Ecto neural progenitor cell (in vitro differentiated cells): Measurements from ENCODE around the gene SSBP3.
"Not testable (repeated sequence)": the region's sequence is repeated elsewhere in the genome, so short reads cannot be mapped to it uniquely, and the experiment has no call there.

Experiments
- DNase-seq: peaks from one replicate; pipeline ENCODE4 v3.0.0-alpha.2; 2018; ENCODE audit warnings: low spot score

Gene SSBP3

DNA sequence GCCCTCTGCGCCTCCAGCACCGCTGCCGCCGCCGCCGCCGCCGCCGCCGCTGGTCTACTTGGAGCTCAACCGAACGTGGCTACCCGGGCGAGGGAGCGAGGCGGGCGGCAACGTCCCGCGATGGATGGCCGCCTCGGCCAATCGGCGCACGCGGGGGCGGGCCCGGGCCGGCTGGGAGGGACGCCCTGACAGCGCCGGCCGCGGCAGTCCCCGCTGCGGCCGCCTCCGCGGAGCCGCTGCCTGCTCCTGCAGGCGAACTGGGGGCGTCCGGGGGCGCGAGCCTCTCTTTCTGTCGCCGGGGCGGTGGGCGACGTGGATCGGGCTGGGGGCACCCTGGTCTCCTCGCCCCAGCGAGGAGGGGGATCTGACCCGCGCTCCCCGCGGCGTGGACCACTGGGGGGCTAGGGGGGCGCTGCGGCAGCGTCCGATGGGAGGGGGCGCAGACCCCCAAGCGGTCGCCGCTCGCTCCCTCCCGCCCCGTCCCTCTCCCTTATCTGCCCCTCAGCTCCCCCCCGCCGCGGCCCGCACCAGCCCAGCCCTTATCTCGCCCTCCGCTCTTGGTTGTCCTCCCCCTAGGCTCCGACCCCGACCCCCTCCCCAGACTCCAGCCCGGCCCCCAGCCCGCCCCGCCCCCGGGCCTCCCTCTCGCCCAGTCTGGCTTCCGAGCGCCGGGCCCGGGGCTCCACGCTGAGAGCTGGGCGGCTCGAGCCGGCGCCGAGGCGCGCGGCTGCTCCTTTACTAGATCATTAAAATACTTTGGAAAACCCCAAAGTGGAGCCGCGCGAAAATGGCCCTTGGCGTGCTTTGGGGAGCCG, at the start of gene SSBP3:
SSBP3 (minus strand) TSS at position 56 of the 815 bp plus-strand sequence.
- peak; percentile 97 for DNase-seq

DNA sequence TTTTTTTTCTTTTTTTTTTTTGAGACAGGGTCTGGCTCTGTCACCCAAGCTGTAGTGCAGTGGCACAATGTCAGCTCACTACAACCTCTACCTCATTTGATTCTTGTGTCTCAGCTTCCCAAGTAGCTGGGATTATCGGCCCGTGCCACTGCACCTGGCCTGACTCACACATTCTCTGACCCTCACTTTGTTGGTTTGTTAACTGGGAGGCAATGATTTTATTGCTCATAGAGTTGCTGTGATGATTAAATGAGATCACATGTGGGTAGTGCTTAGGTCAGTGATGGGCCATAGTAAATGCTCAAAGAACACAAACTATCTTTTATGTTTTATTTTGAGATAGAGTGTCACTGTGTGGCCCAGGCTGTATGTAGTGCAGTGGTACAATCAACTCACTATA, 47.3 kb upstream of the SSBP3 start:
- DNase-seq: no peak

DNA sequence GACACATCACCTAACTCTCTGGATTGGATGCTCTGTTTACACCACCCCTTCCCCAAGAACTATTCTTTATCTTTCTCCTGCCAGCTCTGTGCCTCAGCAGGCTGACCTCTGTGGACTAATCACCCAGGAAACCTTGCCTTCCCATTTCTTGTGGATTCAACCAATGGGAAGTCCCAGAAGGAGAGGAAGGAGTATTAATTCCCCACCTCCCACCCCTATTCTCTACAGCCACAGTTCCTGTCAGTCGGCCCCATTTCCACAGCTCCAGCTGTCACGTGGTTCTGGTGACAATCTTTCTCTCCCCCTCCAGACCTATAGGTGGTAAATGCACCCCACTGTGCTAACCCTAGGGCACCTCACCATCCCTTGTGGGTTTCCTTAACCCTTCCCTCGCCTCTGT, 46.8 kb upstream of the SSBP3 start:
- DNase-seq: no peak

DNA sequence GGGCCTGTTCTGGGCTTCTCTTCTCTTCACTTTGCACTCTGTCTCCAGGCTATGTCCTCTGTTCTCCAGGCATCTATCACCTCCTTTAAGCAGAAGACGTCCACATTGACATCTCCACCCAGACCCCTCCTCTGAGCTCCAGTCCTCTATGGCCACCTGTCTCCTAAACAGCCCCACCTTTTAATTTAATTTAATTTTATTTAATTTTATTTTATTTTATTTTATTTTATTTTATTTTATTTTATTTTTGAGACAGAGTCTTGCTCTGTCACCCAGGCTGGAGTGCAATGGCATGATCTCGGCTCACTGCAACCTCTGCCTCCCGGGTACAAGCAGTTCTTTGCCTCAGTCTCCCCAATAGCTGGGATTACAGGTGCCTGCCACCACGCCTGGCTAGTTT, 43.2 kb upstream of the SSBP3 start:
- not testable (repeated sequence) for DNase-seq

DNA sequence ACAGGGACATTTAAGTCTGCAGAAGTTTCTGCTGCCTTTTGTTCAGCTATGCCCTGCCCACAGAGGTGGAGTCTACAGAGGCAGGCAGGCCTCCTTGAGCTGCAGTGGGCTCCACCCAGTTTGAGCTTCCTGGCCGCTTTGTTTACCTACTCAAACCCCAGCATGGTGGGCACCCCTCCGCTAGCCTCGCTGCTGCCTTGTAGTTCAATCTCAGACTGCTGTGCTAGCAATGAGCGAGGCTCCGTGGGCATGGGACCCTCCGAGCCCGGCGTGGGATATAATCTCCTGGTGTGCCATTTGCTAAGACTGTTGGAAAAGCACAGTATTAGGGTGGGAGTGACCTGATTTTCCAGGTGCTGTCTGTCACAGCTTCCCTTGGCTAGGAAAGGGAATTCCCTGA, 42.6 kb upstream of the SSBP3 start:
- not testable (repeated sequence) for DNase-seq

DNA sequence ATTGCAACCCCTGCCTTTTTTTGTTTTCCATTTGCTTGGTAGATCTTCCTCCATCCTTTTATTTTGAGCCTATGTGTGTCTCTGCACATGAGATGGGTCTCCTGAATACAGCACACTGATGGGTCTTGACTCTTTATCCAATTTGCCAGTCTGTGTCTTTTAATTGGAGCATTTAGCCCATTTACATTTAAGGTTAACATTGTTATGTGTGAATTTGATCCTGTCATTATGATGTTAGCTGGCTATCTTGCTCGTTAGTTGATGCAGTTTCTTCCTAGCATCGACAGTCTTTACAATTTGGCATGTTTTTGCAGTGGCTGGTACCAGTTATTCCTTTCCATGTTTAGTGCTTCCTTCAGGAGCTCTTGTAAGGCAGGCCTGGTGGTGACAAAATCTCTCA, 40.9 kb upstream of the SSBP3 start:
- DNase-seq: not testable (repeated sequence)

DNA sequence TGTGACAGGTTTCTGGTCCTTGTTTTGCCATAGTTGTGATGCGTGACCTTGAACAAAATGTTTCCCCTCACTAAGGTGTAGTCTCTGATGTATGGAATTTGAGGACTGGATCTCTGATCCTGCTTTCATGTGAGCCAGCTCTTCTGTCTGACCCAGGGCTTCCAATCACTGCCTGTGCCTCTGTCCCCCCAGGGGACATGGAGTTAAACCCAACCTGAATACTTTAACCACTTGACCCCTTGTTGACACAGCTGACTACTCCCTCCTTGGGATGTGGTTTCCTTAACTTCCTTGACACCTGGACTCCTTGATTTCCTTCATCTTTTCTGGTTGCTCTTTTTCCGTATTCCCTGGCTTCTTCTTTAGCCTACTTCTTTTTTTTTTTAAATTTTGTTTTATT, 36.0 kb upstream of the SSBP3 start:
- no peak for DNase-seq

DNA sequence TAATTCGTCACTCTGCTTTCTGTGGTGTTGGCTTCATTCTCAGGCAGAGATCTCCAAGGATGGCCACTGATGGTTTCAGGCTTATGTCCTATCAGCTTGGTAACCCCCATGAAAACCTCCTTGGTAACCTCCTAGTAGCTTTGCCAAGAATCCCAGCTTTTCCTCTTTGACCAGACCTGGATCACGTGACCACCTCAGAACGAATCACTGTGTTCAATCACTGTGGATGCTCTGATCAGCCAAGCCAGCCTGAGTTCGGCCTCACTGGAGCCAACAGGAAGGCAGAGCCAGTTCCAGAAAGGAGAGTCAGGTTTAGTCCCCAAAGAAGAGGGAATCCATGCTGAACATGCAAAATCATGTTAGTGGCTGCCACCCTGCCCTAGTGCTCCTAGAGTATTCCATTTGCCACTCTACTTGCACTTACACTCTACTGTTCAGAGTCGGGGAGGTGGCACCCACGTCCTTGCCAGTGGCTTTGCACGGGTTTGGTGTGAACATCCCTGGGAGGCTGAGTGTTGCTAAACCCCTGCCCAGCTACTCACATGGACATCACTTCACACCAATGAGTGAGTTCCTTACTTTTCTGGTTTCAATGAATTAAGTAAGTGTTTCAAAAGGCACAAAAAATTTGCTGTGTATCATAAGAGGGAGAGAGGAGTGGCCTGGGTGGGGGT, 33.5 kb upstream of the SSBP3 start:
- DNase-seq: no peak

DNA sequence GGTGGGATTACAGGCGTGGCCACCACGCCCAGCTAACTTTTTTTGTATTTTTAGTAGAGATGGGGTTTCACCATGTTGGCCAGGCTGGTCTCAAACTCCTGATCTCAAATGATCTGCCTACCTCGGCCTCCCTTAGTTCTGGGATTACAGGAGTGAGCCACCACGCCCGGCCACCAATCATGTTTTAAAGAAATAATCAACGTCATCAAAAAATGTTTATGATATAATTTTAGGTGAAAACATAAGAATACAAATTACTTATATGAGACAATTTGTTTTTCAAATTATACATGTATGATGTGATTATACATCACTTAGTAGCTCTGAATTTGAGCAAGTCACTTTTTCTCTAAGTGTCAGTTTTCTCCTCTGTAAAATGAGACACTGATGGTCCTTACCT, 31.6 kb upstream of the SSBP3 start:
- DNase-seq: no peak

DNA sequence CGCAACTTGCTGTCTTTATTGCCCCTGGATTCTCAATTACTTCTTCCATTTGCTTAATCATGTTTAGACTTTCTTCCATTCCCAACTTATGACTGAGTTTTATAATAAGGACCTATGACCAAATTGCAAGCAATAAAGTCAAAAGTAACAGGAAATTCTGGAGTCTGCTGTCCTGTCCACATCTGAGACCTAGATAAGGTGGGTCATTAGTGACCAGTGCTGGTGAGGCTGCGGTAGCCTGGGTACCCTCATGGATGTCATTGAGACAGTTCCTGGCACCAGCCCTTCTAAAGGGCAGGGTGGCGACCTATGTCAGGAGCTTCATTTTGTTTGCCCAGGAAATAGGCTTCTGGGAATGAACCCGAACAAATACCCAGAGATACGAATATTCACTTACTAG, 30.6 kb upstream of the SSBP3 start:
- DNase-seq: no peak

DNA sequence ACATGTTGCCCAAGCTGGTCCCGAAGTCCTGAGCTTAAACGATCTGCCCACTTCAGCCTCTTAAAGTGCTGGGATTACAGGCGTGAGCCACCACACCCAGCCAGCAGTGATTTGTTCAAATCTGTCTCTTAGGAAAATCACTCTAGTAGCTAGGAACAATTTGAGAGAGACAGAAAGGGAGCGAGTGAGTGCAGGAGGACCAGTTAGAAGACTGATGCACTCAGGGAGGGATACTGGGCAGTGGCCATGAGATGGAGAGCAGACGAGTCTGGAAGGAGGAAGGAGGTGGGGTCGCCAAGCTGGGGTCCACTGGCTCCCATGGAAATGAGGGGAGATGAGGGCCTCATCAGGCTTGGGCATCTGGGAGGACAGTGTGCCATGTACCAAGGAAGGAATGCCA, 23.6 kb upstream of the SSBP3 start:
- DNase-seq: no peak

DNA sequence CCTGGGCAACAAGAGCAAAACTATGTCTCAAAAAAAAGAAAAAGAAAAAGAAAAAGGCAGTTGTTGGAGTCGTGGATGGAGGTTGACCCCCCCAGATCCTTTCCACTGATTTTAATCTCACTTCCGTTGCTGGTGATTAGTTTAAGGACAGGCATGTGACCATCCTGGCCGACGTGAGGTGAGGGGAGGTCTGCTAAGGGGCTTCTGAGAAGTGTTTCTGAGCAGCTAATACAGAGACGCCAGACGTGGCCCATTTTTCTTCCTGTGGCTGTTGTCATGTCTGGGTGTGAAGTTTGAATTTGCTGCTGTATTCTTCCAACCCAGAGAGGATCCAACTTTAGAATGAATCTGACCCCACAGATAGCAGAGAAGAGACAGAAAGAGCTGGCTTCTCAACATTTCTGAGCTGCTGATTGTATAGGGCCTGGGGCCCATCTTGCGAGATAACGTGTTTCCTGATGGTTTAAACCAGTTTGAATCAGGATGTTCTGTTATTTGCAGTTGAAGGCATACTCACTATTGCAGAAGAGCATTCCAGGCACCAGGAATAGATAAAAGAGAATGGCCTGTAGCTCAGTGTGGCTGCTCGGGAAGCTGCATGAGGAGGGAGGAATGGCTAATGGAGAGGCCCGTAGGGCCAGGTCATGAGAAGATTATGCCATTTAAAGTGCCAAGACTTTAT, 22.8 kb upstream of the SSBP3 start:
- no peak for DNase-seq

DNA sequence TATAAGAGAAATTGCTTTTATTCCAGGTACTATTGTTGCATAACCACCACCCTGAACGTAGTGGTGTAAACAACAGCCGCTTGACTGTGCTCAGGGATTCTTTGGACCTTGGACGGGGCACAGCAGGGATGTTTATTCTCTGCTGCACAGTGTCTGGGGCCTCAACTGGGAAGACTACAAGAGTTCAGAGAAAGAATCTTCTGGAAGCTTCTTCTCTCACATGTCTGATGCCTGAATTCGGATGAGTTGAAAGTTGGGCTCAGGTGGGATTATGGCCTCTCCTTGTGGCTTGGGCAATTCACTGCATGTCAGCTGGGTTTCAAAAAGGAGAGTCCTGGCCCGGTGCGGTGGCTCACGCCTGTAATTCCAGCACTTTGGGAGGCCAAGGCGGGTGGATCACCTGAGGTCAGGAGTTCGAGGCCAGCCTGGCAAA, 19.0 kb upstream of the SSBP3 start:
- no peak for DNase-seq

DNA sequence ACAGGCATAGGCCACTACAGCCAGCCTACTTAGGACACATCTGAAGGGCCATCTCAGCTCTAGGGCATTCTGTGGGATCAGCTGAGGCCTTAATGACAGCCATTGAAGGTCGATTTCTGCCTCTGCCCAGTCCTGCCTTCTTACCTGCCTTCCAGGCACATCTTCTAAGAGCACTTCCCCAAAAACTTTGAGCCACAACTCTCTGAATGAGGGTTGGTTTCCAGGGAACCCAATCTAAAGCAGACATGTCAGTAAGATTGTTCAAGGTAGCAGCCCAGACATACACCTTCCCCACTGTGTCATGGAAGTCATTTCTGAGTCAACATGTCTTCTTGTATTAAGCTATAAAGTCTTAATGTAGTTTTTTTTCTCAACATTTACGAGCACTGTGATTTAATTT, 18.2 kb upstream of the SSBP3 start:
- DNase-seq: no peak

DNA sequence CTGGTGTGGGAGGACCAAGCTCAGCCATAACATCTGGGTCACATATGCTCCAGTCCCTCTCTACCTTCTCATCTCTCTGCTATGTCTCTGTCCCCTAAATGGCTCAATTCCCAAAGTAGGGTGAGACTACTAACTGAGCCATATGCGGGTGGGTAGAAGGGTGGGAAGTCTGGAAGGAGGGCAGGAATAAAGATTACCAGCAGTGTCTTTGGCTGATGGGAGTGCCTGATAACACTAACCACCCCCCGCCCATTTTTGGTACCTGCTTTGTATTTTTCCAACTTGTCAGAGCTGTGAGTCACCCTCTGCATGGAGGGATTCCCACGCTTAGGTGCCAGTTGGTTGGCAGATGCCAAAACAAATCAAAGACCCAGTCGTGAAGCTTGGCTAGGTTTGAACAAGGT, 14.9 kb upstream of the SSBP3 start:
- no peak for DNase-seq

DNA sequence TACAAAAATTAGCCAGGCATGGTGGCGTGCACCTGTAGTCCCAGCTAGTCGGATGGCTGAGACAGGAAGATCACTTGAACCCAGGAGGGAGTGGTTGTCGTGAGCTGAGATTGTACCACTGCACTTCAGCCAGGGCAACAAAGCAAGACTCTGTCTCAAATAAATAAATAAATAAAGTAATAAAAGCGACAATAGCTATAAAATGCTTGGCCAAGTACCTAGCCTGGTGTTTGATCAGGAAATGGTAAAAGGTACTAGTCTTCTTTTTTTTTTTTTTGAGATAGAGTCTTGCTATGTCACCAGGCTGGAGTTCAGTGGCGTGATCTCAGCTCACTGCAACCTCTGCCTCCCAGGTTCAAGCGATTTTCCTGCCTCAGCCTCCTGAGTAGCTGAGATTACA, 12.4 kb upstream of the SSBP3 start:
- not testable (repeated sequence) for DNase-seq

DNA sequence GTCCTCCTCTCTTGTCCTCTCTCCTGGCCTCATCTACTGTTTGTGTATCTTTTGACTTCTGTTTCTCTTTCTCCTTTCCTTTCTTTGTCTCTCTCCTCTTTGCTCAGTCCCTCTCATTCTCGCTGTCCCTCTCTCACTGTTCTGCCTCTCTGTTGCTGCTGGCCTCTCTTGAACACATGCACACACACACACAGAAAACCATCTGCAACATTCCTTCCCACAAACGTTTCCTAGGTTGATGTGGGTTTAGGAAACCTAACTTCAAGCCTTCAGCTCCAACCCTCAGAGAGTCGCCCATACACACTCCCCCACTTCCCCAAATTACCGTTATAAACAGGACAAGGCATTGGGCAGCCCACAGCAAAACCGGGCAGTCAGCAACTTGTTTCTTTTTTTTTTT, 10.9 kb upstream of the SSBP3 start:
- no peak for DNase-seq

DNA sequence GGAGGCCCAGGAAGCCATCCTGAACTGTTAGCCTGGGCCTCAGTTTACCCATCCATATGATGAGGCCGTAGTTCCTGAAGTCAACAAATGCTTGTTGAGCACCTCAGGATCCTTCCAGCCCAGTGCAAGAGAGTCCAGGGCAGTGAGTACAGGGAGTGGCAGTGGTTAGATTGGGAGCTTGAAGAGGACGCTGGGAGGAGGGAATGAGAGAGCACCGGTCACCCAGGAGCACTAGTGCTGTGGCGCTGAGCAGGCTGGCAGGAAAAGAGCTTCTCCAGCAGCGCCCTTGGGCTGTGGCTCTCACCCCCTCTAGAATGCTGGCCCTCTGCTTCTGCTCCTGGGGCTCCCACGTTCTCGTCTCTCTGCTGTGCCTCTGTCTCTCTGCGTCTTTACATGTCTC, 10.2 kb upstream of the SSBP3 start:
- DNase-seq: no peak

DNA sequence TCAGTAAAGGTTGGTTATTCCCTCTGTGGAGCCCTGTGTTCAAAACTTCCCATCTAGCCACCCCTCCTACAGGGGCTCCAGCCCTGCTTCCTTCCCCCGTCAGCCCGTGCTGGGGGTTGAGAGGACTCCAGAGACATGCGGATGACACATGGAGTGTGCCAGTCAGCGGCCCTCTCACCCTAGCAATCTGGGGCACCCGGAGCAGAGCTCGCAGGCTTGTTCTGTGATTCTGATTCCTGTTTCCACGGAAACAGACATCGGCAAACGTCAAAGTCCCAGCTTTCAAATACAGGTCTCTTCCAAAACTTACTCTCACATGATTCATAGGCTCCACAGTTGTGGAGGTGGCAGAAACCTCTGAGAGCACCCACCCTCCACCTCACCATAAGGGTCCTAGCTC, 9.8 kb upstream of the SSBP3 start:
- no peak for DNase-seq

DNA sequence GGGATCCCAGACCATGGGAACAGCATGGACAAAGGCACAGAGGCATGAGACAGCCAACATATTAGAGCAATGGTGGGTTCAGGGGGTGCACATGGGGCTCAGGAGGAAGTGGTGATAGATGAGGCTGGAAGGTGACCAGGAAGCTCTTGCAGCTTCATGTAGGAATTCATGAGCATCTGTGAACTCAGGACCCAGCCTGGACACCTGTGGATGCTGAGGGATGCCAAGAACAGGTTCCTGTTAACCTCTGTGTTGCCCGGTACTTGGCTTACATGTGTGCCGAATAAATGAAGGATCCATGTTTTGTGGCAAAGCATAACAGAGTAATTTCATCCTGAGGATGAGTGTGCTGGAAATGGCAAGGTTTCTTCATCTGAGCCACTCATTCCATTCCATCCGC, 9.3 kb upstream of the SSBP3 start:
- DNase-seq: no peak

DNA sequence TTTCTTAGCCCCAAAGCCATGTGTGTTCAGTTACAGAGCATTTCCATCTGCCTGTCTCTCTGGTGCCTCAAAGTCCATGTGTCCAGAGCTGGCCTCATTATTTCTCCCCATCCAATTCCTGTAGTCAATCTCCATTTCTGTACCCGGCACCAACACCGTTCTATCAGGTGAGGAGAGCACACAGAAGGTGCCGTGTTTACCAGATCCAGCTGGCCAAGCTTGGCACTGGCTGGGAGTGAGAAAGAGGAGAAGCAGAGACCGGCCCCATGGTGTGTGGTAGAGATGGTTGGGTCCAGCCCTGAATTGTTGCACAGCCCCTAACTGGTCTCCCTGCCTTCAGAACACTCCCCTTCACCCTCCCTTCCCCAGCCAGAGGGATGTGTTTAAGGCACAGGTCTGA, 7.5 kb upstream of the SSBP3 start:
- no peak for DNase-seq

DNA sequence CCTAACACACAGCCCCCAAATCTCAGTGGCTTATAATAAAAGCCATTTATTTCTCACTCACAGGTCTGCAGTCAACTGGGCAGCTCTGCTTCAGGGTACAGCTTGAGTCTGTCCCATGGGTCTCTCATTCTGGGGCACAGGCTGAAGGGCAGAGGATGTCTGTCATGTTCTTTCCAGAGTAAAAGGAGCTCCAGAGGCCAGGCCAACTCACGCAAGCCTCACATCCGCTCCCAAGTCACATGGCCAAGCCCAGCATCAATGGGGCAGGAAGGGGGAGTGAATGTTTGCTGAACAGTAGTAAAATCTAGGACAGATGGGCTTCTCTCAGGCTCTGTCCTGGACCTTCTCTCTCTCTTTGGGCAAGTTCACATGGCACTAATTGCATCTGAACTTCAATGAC, 7.1 kb upstream of the SSBP3 start:
- no peak for DNase-seq

DNA sequence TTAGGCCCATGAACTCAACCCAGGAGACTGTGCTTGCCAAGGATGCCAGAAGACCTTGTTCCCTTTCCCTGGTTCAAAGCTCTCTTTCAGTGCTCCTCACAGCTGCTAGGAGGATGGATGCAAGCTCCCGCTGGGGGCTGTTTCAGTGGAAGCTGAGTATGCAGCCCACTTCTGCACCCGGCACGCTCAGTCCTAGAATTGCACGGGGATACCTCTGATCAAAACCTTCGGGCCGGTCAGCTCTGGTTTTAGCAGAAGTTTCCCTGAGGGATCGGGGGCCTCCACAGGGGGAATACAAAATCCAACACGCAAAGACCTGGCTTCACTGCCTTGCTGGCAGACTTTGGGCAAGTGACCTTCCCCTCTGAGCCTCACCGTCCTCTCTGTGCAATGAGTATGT, 4.2 kb upstream of the SSBP3 start:
- no peak for DNase-seq
